Kasumi-1 (cell line): Measurements from ENCODE around the gene USP34.
"Not testable (repeated sequence)": the region's sequence is repeated elsewhere in the genome, so short reads cannot be mapped to it uniquely, and the experiment has no call there.

Experiments used
- DNase-seq, 2 experiments: peaks; one replicate each; lab custom pipeline; 2025; lab: John Stamatoyannopoulos, UW

The USP34 gene

GRCh38 chr2:61463769-61464475, 7.0 kb downstream of the USP34 start:
- DNase-seq, result no peak

- no peak for DNase-seq
Measured at GRCh38 chr2:61461404-61461803, 9.5 kb downstream of the USP34 start.

DNA sequence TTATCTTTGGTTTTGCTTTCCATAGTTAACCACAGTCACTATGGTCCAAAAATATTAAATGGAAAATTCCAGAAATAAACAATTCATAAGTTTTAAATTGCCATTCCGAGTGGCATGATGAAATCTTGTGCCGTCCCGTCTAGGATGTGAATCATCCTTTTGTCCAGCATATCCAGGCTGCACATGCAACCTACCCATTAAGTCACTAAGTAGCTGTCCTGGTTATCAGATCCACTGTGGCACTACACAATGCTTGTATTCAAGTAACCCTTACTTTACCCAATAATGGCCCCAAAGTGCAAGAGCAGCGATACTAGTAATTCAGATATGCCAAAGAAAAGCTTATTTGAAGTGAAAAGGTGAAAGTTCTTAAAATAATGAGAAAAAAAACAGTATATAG, 10.7 kb downstream of the USP34 start:
- DNase-seq, result no peak

- no peak for DNase-seq
Measured at GRCh38 chr2:61456746-61457420, 14.0 kb downstream of the USP34 start.

DNA sequence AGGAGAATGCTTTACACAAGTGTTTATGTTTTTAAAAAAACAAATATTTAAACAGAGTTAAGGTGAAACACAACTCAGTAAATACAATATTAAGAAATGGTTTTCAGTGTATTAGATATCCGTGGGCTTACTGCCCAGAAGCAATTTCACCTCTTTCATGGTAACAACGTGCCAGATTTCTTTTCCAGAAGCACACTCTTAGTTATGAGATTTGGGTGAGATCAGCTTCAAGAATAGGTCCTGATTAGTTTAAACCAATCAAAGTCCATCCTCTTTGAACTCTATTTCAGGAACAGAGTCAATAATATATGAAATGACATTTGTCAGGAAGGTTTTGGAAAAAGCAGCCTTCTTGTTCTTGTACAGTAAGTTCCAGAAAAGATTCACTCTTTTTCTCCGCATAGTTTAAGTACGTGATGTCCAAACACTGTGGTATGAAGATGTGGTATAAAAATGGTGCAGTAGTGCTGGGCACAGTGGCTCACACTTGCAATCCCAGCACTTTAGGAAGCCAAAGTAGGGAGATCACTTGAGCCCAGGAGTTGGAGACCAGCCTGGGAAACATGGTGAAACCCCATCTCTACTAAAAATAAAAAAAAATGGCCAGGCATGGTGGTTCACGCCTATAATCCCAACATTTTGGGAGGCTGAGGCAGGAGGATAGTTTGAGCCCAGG, 14.7 kb downstream of the USP34 start:
- DNase-seq, result no peak

GRCh38 chr2:61454972-61455371, 15.9 kb downstream of the USP34 start:
- not testable (repeated sequence) for DNase-seq

DNA sequence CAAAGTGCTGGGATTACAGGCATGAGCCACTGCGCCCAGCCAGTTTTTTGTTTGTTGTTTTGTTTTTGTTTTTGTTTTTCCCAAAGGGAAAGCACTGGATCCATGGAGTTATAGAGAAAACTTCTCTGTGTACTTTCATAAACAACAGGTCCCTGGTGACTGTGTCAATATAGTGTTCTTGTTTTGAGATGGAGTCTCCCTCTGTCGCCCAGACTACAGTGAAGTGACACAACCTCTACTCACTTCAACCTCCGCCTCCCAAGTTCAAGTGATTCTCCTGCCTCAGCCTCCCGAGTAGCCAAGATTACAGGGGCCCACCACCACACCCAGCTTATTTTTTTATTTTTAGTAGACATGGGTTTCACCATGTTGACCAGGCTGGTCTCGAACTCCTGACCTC, 16.5 kb downstream of the USP34 start:
- DNase-seq, result no peak

DNA sequence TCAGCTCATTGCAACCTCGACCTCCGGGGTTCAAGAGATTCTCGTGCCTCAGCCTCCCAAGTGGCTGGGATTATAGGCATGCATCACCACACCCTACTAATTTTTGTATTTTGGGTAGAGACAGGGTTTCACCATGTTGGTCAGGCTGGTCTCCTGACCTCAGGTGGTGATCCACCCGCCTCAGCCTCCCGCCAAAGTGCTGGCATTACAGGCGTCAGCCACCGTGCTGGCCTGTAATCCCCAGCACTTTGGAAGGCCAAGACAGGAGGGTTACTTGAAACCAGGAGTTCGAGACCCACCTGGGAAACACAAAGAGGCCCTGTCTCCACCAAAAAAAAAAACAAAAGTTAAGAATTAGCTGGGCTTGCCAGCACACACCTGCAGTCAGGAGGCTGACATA, 18.5 kb downstream of the USP34 start:
- DNase-seq, result no peak

DNA sequence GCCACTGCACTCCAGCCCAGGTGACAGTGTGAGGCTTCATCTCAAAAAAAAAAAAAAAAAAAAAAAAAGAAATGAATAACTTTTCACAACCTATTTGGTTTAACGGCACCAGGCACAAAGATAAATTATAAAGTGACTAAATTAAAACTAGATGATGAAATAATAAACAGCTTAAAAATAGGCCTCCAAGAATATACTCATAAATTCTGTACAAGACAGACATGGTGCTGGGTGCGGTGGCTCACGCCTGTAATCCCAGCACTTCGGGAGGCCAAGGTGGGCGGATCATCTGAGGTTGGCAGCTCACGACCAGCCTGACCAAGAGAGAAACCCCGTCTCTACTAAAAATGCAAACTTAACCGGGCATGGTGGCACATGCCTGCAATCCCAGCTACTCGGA, 19.7 kb downstream of the USP34 start:
- DNase-seq, result no peak

- no peak for DNase-seq
Measured at GRCh38 chr2:61450144-61450543, 20.7 kb downstream of the USP34 start.

DNA sequence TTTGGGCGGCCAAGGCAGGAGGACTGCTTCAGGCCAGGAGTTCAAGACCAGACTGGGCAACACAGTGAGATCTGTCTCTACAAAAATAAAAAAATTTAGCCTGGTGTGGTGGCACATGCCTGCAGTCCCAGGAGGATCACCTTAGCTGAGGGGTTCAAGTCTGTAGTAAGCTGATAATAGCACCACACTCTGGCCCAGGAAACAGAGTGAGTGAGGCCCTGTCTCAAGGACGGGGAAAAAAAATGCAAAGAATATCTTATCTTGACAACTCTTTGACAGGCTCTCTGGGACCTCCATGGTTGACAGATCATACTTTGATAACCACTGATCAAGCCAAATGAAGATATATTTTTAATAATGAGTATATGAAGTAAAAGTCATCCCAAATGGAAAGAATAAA, 22.7 kb downstream of the USP34 start:
- DNase-seq, result no peak

DNA sequence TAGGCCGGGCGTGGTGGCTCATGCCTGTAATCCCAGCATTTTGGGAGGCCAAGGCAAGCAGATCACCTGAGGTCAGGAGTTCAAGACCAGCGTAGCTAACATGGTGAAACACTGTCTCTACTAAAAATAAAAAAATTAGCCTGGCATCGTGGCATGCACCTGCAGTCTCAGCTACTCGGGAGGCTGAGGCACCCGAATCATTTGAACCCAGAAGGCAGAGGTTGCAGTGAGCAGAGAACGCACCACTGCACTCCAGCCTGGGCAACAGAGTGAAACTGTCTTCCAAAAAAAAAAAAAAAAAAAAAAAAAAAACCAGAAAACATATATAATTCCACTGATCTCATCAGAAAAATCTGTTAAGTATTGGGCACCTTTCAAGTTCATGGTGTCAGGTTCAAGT, 23.9 kb downstream of the USP34 start:
- not testable (repeated sequence) for DNase-seq

- DNase-seq, result no peak
Measured at GRCh38 chr2:61443342-61444041, 27.4 kb downstream of the USP34 start.

DNA sequence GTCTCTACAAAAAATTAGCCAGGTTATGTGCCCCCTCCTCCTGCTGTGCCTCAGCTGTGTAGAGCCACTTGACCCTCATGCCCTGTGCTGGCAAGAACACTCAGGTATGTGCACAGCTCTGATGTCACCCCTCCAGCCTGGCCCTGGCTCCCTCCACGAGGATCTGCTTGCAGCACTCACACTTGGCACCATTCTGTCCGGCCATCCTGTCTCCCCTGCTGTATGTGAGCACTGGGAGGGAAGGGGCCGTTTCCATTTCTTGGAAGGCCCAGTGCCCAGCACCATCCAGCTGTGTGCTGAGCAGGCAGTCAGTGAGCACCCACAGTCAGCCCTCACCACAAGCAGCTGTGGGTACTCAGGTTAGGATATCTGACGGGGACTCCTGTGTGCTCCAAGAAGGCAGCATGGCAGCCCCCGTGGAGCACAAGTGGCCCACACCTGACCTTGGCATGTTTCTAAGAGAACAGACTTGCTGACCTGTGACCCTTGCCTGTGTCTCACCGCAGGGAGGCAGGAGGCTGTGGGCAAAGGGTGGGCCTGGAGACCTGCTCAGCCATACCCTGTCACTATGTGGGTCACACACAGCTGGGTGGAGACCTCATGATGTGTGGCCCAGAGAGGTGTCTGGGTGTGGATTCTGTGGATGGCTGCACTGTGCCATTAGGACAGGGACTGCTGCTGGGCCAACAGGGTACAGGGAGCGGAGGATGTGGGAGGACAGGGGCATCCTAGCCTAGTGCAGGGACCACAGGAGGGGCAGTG, 31.5 kb downstream of the USP34 start:
- DNase-seq, result no peak

DNA sequence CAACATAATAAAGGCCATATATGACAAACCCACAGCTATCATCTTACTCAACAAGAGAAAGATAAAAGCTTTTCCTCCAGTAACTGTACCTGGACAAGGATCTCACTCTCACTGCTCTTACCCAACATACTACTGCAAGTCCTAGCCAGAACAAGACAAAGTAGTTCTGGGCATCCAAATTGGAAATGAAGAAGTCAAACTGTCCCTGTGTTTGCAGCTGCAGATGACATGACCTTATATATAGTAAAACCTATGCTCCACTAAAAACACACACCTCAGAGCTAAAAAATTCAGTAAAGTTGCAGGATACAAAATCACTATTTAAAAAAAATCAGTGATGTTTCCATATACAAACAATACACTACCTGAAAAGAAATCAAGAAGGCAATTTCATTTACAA, 32.2 kb downstream of the USP34 start:
- DNase-seq, result no peak

- no peak for DNase-seq
Measured at GRCh38 chr2:61437170-61437569, 33.7 kb downstream of the USP34 start.

DNA sequence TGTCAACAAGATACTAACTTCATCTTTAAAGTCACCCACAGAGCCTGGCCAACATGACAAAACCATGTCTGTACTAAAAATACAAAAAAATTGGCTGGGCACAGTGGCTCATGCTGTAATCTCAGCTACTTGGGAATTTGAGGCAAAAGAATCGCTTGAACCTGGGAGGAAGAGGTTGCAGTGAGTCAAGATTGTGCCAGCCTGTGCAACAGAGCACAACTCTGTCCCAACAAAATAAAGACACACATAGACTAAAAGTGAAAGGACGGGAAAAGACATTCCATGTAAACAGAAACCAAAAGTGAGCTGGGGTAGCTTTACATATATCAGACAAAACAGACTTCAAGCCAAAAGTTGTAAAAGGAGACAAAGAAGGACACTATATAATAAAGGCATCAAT, 34.8 kb downstream of the USP34 start:
- no peak for DNase-seq

GRCh38 chr2:61435291-61435690, 35.6 kb downstream of the USP34 start:
- no peak for DNase-seq

DNA sequence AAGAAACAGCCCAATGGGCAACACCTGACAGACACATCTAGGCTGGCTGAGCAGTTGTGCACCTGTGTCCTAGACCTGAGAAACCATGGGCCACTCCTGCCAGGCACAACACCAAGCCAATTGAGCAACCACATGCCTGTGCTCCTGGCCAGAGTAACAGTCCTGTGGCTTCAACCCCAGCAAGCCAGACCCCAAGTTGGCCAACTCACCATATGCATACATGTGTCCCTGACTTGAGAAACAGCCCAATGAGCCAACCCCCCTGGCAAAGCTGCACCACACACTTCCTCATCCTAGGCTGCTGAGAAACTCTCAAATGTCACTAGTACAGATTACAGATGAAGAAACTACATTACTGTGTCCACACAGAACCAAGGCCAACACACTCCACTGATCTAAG, 36.6 kb downstream of the USP34 start:
- peak; percentile 66 to 77 for DNase-seq

GRCh38 chr2:61433606-61434005, 37.3 kb downstream of the USP34 start:
- no peak for DNase-seq

GRCh38 chr2:61432990-61433389, 37.9 kb downstream of the USP34 start:
- DNase-seq, result no peak

- no peak for DNase-seq
Measured at GRCh38 chr2:61431345-61431744, 39.5 kb downstream of the USP34 start.
